HepG2 (cell line): ENCODE data around the gene TANGO6. TPM values are rescaled to one million over a fixed set of nuclear protein-coding genes. Genes with fewer than 3 reads are reported as not detected.

Experiments
- HMG20B ChIP-seq: conservative IDR thresholded peaks from 2 replicates; pipeline ENCODE4 v1.6.1; 2016; ENCODE audit warnings: missing genetic modification reagents, missing compliant biosample characterization
- PAWR ChIP-seq: sonication (generic); formaldehyde crosslinking; IDR thresholded peaks from 2 replicates; pipeline ENCODE4 v1.4.0; 2020; ENCODE audit warnings: missing genetic modification reagents, mild to moderate bottlenecking, borderline replicate concordance
- RXRB ChIP-seq: IDR thresholded peaks from 2 replicates; pipeline ENCODE4 v1.6.1; 2016; ENCODE audit warnings: borderline replicate concordance, missing genetic modification reagents, missing compliant biosample characterization
- ZBTB40 ChIP-seq, 2 experiments: fragments of 450-650 bp in 1 of 2; sonication (generic) in 1 of 2; formaldehyde crosslinking in 1 of 2; IDR thresholded peaks; 2 replicates each; pipeline versions ENCODE4 v1.6.1 to v1.8.0; 2016 to 2022; ENCODE audit warnings: antibody characterized with exemption in 1 of 2, mild to moderate bottlenecking in 1 of 2, missing genetic modification reagents in 1 of 2
- ZFP82 ChIP-seq: sonication (generic); formaldehyde crosslinking; IDR thresholded peaks from 2 replicates; pipeline ENCODE4 v1.5.1; 2020; ENCODE audit warnings: mild to moderate bottlenecking, missing genetic modification reagents, borderline replicate concordance
- polyA plus RNA-seq, 8 experiments: library from polyadenylated mRNA; depleted of rRNA in 3 of 8; stranded (reverse) in 7 of 8; unstranded in 1 of 8; fragments of >200 nt; fragmentation: Illumina TruSeq in 4 of 8; extraction: Trizol in 4 of 8; gene quantifications; 2 replicates each; pipeline versions ENCODE4 v1.2.1 to v1.2.3, GENCODE V29; 2011 to 2016; ENCODE audit warnings: low read depth in 4 of 8, missing spikeins in 1 of 8, mixed read lengths in 1 of 8; ENCODE audit not compliant: insufficient read depth in 1 of 8
- total RNA-seq, 5 experiments: library from RNA; depleted of rRNA; stranded (reverse); fragments of >200 nt; fragmentation: Illumina TruSeq; extraction: Trizol; gene quantifications; 2 replicates each; pipeline ENCODE4 v1.2.3, GENCODE V29; 2016; ENCODE audit warnings: low read depth in 1 of 5
- TF ChIP-seq, protein P1 (sequence below): sonication (generic); formaldehyde crosslinking; conservative IDR thresholded peaks from 2 replicates; pipeline ENCODE4 v1.4.0; 2020; ENCODE audit warnings: missing genetic modification reagents
- TF ChIP-seq, protein P2 (sequence below): sonication (generic); formaldehyde crosslinking; IDR thresholded peaks from 2 replicates; pipeline ENCODE4 v1.8.0; 2022; ENCODE audit warnings: mild to moderate bottlenecking, missing genetic modification reagents
- TF ChIP-seq, protein P3 (sequence below): sonication (generic); IDR thresholded peaks from 2 replicates; pipeline ENCODE4 v1.6.1; 2016; ENCODE audit warnings: low read depth, borderline replicate concordance
- TF ChIP-seq, protein P4 (sequence below): IDR thresholded peaks from 2 replicates; pipeline ENCODE4 v1.6.1; 2016

Gene TANGO6
- total and polyA plus RNA-seq, 2 of the 13 experiments (the other 11 are each of a cell fraction or from before 2014, with no cell fraction given): 7.2 to 13.3 TPM

- TF ChIP-seq, protein P1, sequence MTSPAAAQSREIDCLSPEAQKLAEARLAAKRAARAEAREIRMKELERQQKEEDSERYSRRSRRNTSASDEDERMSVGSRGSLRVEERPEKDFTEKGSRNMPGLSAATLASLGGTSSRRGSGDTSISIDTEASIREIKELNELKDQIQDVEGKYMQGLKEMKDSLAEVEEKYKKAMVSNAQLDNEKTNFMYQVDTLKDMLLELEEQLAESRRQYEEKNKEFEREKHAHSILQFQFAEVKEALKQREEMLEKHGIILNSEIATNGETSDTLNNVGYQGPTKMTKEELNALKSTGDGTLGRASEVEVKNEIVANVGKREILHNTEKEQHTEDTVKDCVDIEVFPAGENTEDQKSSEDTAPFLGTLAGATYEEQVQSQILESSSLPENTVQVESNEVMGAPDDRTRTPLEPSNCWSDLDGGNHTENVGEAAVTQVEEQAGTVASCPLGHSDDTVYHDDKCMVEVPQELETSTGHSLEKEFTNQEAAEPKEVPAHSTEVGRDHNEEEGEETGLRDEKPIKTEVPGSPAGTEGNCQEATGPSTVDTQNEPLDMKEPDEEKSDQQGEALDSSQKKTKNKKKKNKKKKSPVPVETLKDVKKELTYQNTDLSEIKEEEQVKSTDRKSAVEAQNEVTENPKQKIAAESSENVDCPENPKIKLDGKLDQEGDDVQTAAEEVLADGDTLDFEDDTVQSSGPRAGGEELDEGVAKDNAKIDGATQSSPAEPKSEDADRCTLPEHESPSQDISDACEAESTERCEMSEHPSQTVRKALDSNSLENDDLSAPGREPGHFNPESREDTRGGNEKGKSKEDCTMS (CRISPR knock-in tag): no peak
- TF ChIP-seq RXRB: peak; percentile 51; the same call in 1 of the 2 replicates
- TF ChIP-seq, protein P2, sequence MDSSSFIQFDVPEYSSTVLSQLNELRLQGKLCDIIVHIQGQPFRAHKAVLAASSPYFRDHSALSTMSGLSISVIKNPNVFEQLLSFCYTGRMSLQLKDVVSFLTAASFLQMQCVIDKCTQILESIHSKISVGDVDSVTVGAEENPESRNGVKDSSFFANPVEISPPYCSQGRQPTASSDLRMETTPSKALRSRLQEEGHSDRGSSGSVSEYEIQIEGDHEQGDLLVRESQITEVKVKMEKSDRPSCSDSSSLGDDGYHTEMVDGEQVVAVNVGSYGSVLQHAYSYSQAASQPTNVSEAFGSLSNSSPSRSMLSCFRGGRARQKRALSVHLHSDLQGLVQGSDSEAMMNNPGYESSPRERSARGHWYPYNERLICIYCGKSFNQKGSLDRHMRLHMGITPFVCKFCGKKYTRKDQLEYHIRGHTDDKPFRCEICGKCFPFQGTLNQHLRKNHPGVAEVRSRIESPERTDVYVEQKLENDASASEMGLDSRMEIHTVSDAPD (CRISPR knock-in tag): no peak
- TF ChIP-seq, protein P3, sequence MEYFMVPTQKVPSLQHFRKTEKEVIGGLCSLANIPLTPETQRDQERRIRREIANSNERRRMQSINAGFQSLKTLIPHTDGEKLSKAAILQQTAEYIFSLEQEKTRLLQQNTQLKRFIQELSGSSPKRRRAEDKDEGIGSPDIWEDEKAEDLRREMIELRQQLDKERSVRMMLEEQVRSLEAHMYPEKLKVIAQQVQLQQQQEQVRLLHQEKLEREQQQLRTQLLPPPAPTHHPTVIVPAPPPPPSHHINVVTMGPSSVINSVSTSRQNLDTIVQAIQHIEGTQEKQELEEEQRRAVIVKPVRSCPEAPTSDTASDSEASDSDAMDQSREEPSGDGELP: peak; percentile 54; the same call in 1 of the 2 replicates
- TF ChIP-seq PAWR (CRISPR knock-in tag): no peak
- TF ChIP-seq HMG20B (CRISPR knock-in tag): no peak
- TF ChIP-seq, protein P4, sequence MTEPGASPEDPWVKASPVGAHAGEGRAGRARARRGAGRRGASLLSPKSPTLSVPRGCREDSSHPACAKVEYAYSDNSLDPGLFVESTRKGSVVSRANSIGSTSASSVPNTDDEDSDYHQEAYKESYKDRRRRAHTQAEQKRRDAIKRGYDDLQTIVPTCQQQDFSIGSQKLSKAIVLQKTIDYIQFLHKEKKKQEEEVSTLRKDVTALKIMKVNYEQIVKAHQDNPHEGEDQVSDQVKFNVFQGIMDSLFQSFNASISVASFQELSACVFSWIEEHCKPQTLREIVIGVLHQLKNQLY (CRISPR knock-in tag): no peak
- TF ChIP-seq ZFP82: no peak
- TF ChIP-seq ZBTB40 (IDR thresholded peaks at IDR 0.05): no peak
- TF ChIP-seq ZBTB40 (CRISPR knock-in tag; IDR thresholded peaks at IDR 0.05): no peak
Observed at GRCh38 chr16:68873635-68874471, 30.5 kb downstream of the TANGO6 start (continued).
